ENCODE measurements around the gene PRKX.
"Not testable (repeated sequence)": the region's sequence is repeated elsewhere in the genome, so short reads cannot be mapped to it uniquely, and the experiment has no call there.

DNA sequence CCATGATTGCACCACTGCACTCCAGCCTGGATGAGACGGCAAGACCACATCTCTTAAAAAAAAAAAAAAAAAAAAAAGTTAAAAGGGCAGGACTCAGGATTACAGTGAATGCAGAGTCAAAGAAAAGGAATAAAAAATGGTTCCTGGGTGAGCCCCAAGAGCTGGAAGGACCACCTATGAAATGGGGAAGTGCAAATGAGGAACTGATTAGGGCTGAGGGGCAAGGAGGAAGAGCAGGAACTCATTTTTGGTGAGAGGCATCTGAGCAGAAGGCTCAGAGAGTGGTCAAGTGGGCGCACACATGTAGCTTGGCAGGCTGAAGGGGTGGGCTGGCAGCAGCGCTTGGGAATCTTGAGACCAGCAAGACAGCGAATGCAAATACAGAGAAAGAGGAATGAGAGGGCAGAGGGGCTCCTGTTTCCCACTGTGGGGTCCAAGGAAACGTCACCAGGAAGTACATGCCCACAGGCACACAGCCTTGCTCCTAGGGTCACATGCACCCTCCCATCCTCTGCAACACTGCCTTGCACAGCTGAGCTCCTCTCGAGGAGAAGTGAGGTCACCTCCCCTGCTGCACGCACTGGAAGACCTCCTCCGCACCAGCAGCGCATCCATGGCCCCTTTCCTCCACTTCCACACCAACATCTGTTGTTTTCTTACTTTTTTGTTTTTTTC is 49.7 kb downstream of the PRKX start:
- not testable (repeated sequence) for TF ChIP-seq EZH2phosphoT487 (IDR thresholded peaks at IDR 0.05; ENCODE audit: low read length)
- TF ChIP-seq, protein P1, sequence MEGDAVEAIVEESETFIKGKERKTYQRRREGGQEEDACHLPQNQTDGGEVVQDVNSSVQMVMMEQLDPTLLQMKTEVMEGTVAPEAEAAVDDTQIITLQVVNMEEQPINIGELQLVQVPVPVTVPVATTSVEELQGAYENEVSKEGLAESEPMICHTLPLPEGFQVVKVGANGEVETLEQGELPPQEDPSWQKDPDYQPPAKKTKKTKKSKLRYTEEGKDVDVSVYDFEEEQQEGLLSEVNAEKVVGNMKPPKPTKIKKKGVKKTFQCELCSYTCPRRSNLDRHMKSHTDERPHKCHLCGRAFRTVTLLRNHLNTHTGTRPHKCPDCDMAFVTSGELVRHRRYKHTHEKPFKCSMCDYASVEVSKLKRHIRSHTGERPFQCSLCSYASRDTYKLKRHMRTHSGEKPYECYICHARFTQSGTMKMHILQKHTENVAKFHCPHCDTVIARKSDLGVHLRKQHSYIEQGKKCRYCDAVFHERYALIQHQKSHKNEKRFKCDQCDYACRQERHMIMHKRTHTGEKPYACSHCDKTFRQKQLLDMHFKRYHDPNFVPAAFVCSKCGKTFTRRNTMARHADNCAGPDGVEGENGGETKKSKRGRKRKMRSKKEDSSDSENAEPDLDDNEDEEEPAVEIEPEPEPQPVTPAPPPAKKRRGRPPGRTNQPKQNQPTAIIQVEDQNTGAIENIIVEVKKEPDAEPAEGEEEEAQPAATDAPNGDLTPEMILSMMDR (IDR thresholded peaks at IDR 0.05; ENCODE audit: low read length): not testable (repeated sequence)
